Trophoblast cell (in vitro differentiated cells and primary cell): ENCODE measurements around the gene ABL1.

Experiments
- DNase-seq, 2 donors: peaks; one replicate each; pipeline ENCODE4 v3.0.0-alpha.2; 2016
- H2AFZ ChIP-seq: 2 replicates; pipeline ENCODE4 v1.6.1; 2013; ENCODE audit warnings: low read length, moderate library complexity, mild to moderate bottlenecking; ENCODE audit not compliant: insufficient read depth, poor library complexity
- H2AK5ac ChIP-seq: 2 replicates; pipeline ENCODE4 v1.6.1; 2013; ENCODE audit warnings: mild to moderate bottlenecking, low read length
- H2BK120ac ChIP-seq: 2 replicates; pipeline ENCODE4 v1.6.1; 2013; ENCODE audit warnings: low read length, mild to moderate bottlenecking, moderate library complexity; ENCODE audit not compliant: insufficient read depth, poor library complexity
- H2BK12ac ChIP-seq: 2 replicates; pipeline ENCODE4 v1.6.1; 2013; ENCODE audit warnings: mild to moderate bottlenecking, low read length, moderate library complexity
- H2BK5ac ChIP-seq: 2 replicates; pipeline ENCODE4 v1.6.1; 2013; ENCODE audit warnings: low read length, low read depth, moderate library complexity, mild to moderate bottlenecking; ENCODE audit not compliant: poor library complexity
- H3K14ac ChIP-seq: 2 replicates; pipeline ENCODE4 v1.6.1; 2013; ENCODE audit warnings: mild to moderate bottlenecking, low read length
- H3K18ac ChIP-seq: 2 replicates; pipeline ENCODE4 v1.6.1; 2013; ENCODE audit warnings: mild to moderate bottlenecking, low read length
- H3K23ac ChIP-seq: 2 replicates; pipeline ENCODE4 v1.6.1; 2013; ENCODE audit warnings: low read length
- H3K27ac ChIP-seq: 2 replicates; pipeline ENCODE4 v1.5.1; 2013; ENCODE audit warnings: low read depth, mild to moderate bottlenecking, inconsistent platforms, low read length, moderate library complexity
- H3K27me3 ChIP-seq: 2 replicates; pipeline ENCODE4 v1.6.1; 2013; ENCODE audit warnings: inconsistent platforms, mild to moderate bottlenecking, low read length, moderate library complexity; ENCODE audit not compliant: insufficient read depth
- H3K36me3 ChIP-seq, 2 experiments: 1 replicate in 1 of 2; 2 replicates in 1 of 2; pipeline ENCODE4 v1.6.1; 2013; ENCODE audit warnings: low read length in 2 of 2, mild to moderate bottlenecking in 2 of 2, moderate library complexity in 1 of 2; ENCODE audit not compliant: insufficient read depth in 2 of 2, control insufficient read depth in 1 of 2
- H3K4ac ChIP-seq: 2 replicates; pipeline ENCODE4 v1.6.1; 2013; ENCODE audit warnings: low read depth, mild to moderate bottlenecking, low read length, moderate library complexity
- H3K4me1 ChIP-seq, 2 experiments: 1 replicate in 1 of 2; 2 replicates in 1 of 2; pipeline ENCODE4 v1.6.1; 2013; ENCODE audit warnings: low read length in 2 of 2, mild to moderate bottlenecking in 2 of 2, moderate library complexity in 1 of 2; ENCODE audit not compliant: insufficient read depth in 2 of 2, control insufficient read depth in 1 of 2
- H3K4me2 ChIP-seq: 2 replicates; pipeline ENCODE4 v1.6.1; 2013; ENCODE audit warnings: inconsistent platforms, mild to moderate bottlenecking, low read length, moderate library complexity
- H3K4me3 ChIP-seq: 2 replicates; pipeline ENCODE4 v1.5.1; 2013; ENCODE audit warnings: mild to moderate bottlenecking, low read depth, low read length, inconsistent platforms
- H3K79me1 ChIP-seq: one replicate; pipeline ENCODE4 v1.6.1; 2013; ENCODE audit warnings: low read length
- H3K79me2 ChIP-seq: 2 replicates; pipeline ENCODE4 v1.6.1; 2013; ENCODE audit warnings: low read length, mild to moderate bottlenecking; ENCODE audit not compliant: control insufficient read depth, insufficient read depth, poor library complexity
- H3K9ac ChIP-seq: 2 replicates; pipeline ENCODE4 v1.6.1; 2013; ENCODE audit warnings: mild to moderate bottlenecking, low read length
- H3K9me3 ChIP-seq: 2 replicates; pipeline ENCODE4 v1.6.1; 2013; ENCODE audit warnings: low read depth, mild to moderate bottlenecking, control low read depth, inconsistent platforms, low read length; ENCODE audit not compliant: insufficient read depth
- H4K12ac ChIP-seq: 2 replicates; pipeline ENCODE4 v1.6.1; 2013; ENCODE audit warnings: low read depth, mild to moderate bottlenecking, low read length, moderate library complexity
- H4K8ac ChIP-seq: 2 replicates; pipeline ENCODE4 v1.6.1; 2013; ENCODE audit warnings: low read depth, mild to moderate bottlenecking, low read length, moderate library complexity
- H4K91ac ChIP-seq: one replicate; pipeline ENCODE4 v1.6.1; 2013; ENCODE audit warnings: low read depth, mild to moderate bottlenecking, low read length, moderate library complexity
- WGBS: extraction: QIAGEN DNeasy Blood & Tissue Kit; methylation state at CpG from one replicate; pipeline ENCODE4 v1.1.7; 2013; ENCODE audit warnings: missing lambda C conversion rate; ENCODE audit not compliant: insufficient read length, insufficient coverage; ENCODE audit errors: extremely low coverage; 5-methylcytosine and 5-hydroxymethylcytosine counted together

Gene ABL1

GRCh38 chr9:130823435-130823834 lies 11.6 kb upstream of the ABL1 start:
- no peaks in the 10 kb centered on the region for H3K9me3 ChIP-seq
- no peak for DNase-seq
- H4K91ac ChIP-seq = peak overlapping the region; percentile 20
- H3K4me3 ChIP-seq = no peak overlapping the region
- H3K27ac ChIP-seq = no peak overlapping the region
- H3K36me3 ChIP-seq = no peaks in the 10 kb centered on the region
- H2BK5ac ChIP-seq = peak overlapping the region; percentile 60
- H3K4ac ChIP-seq = peak overlapping the region; percentile 13
- no peak overlapping the region for H3K4me2 ChIP-seq
- no peak overlapping the region for H4K8ac ChIP-seq
- H2BK120ac ChIP-seq = no peak overlapping the region
- no CpG with 5 or more reads among the region's 6 CpGs for WGBS
- no peaks in the 10 kb centered on the region for H3K27me3 ChIP-seq
- H3K4me1 ChIP-seq = peaks cover 8 to 9% of the 10 kb centered on the region in 2 experiments
- H3K23ac ChIP-seq = no peak overlapping the region
- peak overlapping the region; percentile 13 for H2AK5ac ChIP-seq
- H3K14ac ChIP-seq = no peak overlapping the region
- peak overlapping the region; percentile 38 for H2AFZ ChIP-seq
- H3K9ac ChIP-seq = no peak overlapping the region
- H2BK12ac ChIP-seq = peak overlapping the region; percentile 25
- peaks cover 4% of the 10 kb centered on the region for H3K79me1 ChIP-seq
- no peak overlapping the region for H4K12ac ChIP-seq
- peaks cover 2% of the 10 kb centered on the region for H3K79me2 ChIP-seq
- peak overlapping the region; percentile 28 for H3K18ac ChIP-seq

DNA sequence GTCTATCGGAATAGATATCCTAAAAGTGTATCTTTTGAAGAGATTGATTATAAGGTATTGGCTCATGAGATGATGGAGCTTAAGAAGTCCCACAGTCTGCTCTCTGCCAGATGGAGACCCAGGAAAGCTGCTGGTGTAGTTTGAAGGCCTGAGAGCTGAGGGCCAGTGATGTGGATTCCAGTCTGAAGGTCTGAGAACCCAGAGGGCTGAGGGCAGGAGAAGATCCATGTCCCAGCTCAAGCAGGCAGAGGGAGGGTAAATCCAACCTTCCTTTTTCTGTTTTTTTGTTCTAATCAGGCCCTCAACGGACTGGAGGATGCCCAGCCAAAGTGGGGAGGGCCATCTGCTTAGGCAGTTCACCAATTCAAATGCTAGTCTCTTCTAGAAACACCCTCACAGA lies 11.0 kb upstream of the ABL1 start:
- H2BK120ac ChIP-seq = peak overlapping the region; percentile 64
- H3K23ac ChIP-seq = no peak overlapping the region
- H3K9me3 ChIP-seq = no peaks in the 10 kb centered on the region
- peak overlapping the region; percentile 22 for H4K8ac ChIP-seq
- H3K79me1 ChIP-seq = peaks cover 4% of the 10 kb centered on the region
- peak overlapping the region; percentile 77 for H4K91ac ChIP-seq
- no peak for DNase-seq
- H3K27me3 ChIP-seq = no peaks in the 10 kb centered on the region
- peak overlapping the region; percentile 52 for H2BK5ac ChIP-seq
- peak overlapping the region; percentile 43 for H2AFZ ChIP-seq
- peak overlapping the region; percentile 50 for H2AK5ac ChIP-seq
- peak overlapping the region; percentile 42 for H3K4ac ChIP-seq
- peak overlapping the region; percentile 67 for H3K18ac ChIP-seq
- no peaks in the 10 kb centered on the region for H3K36me3 ChIP-seq
- H3K4me3 ChIP-seq = no peak overlapping the region
- H3K9ac ChIP-seq = no peak overlapping the region
- peaks cover 8 to 9% of the 10 kb centered on the region in 2 experiments for H3K4me1 ChIP-seq
- no peak overlapping the region for H4K12ac ChIP-seq
- WGBS = no CpG with 5 or more reads among the region's 2 CpGs
- no peak overlapping the region for H3K4me2 ChIP-seq
- peak overlapping the region; percentile 63 for H2BK12ac ChIP-seq
- H3K79me2 ChIP-seq = peaks cover 2% of the 10 kb centered on the region
- peak overlapping the region; percentile 82 for H3K27ac ChIP-seq
- peak overlapping the region; percentile 16 for H3K14ac ChIP-seq

DNA sequence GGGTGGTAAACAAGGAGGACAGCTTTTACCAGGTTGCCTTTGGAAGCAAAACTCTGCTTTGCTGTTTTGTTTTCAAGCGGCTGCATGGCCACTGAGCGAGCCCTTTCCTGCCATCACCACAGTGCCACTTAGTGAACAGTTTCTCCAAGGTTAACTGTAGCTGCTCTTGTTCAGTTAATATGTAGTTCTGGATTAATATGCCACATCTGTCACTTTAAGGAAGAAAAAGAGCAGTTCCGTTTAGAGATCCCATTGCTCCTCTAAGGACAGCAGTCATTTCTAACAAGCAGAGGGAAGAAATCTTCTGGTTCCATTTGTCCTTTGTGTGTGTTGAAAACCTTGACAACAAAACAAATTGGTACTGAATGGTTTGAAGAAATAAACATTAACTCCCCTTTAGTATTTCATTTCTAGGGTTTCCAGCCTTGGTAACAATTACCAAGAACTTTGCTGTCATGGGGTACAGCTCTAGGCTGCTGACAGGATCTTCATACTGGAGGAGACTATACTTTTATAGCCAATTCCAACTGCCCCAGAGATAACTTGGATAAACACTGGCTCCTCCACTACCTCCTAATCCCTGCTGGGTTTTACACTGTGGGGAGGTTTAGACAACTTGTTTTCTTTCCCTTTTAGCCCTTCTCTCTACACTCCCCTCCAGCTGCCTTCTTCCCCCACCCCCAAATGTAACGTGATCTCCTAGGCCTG lies 10.3 kb upstream of the ABL1 start:
- no peak overlapping the region for H2BK12ac ChIP-seq
- no peak for DNase-seq
- no peak overlapping the region for H2AK5ac ChIP-seq
- peaks cover 2% of the 10 kb centered on the region for H3K79me2 ChIP-seq
- no peak overlapping the region for H3K4me3 ChIP-seq
- no peak overlapping the region for H4K8ac ChIP-seq
- H2BK5ac ChIP-seq = no peak overlapping the region
- H3K9ac ChIP-seq = no peak overlapping the region
- no peak overlapping the region for H3K18ac ChIP-seq
- H3K9me3 ChIP-seq = no peaks in the 10 kb centered on the region
- peak overlapping the region; percentile 70 for H3K4me2 ChIP-seq
- peak overlapping the region; percentile 82 for H3K27ac ChIP-seq
- H3K36me3 ChIP-seq = no peaks in the 10 kb centered on the region
- H4K12ac ChIP-seq = no peak overlapping the region
- H2BK120ac ChIP-seq = no peak overlapping the region
- no peak overlapping the region for H3K23ac ChIP-seq
- H4K91ac ChIP-seq = no peak overlapping the region
- no peaks in the 10 kb centered on the region for H3K27me3 ChIP-seq
- H3K4ac ChIP-seq = no peak overlapping the region
- H3K14ac ChIP-seq = no peak overlapping the region
- peaks cover 4% of the 10 kb centered on the region for H3K79me1 ChIP-seq
- peaks cover 8 to 9% of the 10 kb centered on the region in 2 experiments for H3K4me1 ChIP-seq
- no peak overlapping the region for H2AFZ ChIP-seq
- no CpG with 5 or more reads among the region's 4 CpGs for WGBS

DNA sequence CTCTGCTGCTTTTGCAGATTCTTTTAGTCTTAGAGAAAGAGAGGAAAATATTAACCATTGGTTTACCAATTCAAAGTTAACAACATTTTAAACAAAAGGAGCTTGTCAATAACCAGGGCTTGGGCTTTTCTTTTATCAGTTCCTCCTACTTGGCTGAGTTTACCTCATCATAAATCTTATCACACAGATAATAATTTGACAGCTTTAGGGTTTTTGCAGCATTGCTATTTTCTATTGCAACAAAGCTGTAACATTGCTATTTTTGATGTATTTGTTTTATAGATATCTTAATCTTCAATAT lies 9.8 kb upstream of the ABL1 start:
- Histone ChIP-seq H3K4ac (no peak overlapping the region), H4K12ac (no peak overlapping the region), H3K27ac (no peak overlapping the region), H3K9ac (no peak overlapping the region), H3K23ac (no peak overlapping the region), H3K18ac (no peak overlapping the region), H2BK5ac (no peak overlapping the region), H3K4me1 (peaks cover 8 to 9% of the 10 kb centered on the region in 2 experiments), H3K79me1 (peaks cover 4% of the 10 kb centered on the region), H3K27me3 (no peaks in the 10 kb centered on the region), H2BK12ac (no peak overlapping the region), H4K91ac (no peak overlapping the region), H3K79me2 (peaks cover 2% of the 10 kb centered on the region), H3K9me3 (no peaks in the 10 kb centered on the region), H3K4me2 (peak overlapping the region; percentile 70), H3K14ac (no peak overlapping the region), H2BK120ac (no peak overlapping the region), H2AK5ac (no peak overlapping the region), H3K4me3 (no peak overlapping the region), H3K36me3 (no peaks in the 10 kb centered on the region), H4K8ac (no peak overlapping the region), H2AFZ (no peak overlapping the region)
- DNase-seq = no peak
